Frontal cortex (tissue), 4 donors: ENCODE results near the gene MDP1. TPM values are rescaled to one million over a fixed set of nuclear protein-coding genes. Genes with fewer than 3 reads are reported as not detected.

Source experiments
- DNase-seq, 2 donors: peaks; one replicate each; pipeline ENCODE4 v3.0.0; 2012; ENCODE audit warnings: low spot score in 2 of 2
- FAIRE-seq: peaks from 2 replicates; lab custom pipeline; 2012; peaks lifted over from hg19 to GRCh38; lab: Jason Lieb, UNC
- total RNA-seq: library from RNA; depleted of rRNA; stranded (reverse); fragments of >200 nt; gene quantifications from one replicate; pipeline ENCODE4 v1.2.3, GENCODE V29; 2014
- donor health status: control.
- donor health status: control.
- donor health status: control.

The MDP1 gene
- total RNA-seq, 1 donor from 2014 or later, result 18.8 TPM

- FAIRE-seq, result no peak
- DNase-seq, result no peak
These were observed 30.8 kb downstream of the MDP1 start for GRCh38 chr14:24185026-24185425.

DNA sequence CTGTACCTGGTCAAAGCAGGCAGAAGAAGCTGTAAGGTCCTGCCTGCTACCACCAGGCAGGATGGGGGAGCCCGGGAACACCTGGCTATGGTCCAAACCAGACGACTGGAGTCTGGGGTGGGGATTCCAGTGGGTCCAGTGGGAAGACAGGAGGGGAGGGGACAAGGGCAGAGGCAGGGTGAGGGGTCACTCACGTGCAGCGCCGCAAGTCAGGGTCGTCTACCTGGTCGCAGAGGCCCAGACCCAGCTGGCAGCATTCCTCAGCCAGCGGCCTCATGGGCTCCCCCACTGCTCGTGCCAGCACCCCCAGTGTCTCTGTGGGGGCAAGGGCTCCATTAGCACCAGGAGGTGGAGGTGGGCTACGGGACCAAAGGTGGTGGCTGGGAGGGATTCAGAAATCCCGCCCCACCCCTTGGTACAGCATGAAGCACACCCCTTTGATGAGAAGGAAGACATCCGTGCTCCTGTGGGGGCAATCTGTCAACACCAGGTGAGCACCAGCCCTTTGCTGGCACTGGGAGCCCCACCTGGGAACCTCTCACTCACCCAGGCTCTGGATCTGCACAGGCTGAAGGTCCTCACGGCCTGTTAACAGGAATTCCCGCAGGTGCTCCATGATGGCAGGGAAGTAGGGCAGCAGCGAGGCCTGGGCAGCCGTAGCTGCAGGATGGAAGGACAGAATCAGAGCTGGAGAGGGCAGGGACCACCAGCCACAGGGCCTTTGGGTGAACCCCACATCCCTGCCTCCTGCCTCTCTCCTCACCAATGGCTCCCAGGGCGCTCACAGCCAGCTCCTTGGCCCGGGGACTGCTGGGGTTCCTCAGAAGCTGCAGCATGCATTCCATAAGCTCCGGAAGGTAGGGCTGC is 31.5 kb downstream of the MDP1 start:
- no peak for DNase-seq
- no peak for FAIRE-seq

DNA sequence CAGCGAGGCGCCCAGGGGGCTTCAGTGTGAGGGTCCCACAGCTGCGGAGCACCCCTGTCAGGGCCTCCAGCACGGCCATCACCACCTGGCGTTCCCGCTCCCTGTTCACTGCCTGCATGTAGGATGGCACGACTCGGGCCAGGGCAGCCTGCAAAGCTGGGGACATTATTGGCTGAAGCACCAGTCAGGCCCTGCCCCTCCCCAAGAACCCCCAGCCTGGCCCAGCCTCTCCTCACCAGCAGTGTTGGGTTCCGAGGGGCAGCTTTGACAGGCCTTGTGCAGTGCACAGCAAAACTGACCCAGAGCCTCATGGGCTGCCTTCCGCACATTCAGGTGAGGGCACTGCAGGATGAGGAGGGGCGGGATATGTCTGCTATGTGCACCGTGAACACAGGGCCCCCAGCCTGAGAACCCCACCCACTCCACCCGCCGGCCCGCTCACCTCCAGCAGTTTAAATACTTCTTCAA is 32.8 kb downstream of the MDP1 start:
- DNase-seq, result no peak
- no peak for FAIRE-seq

- no peak for FAIRE-seq
- no peak for DNase-seq
These were observed 33.6 kb downstream of the MDP1 start for GRCh38 chr14:24182110-24182882.

DNA sequence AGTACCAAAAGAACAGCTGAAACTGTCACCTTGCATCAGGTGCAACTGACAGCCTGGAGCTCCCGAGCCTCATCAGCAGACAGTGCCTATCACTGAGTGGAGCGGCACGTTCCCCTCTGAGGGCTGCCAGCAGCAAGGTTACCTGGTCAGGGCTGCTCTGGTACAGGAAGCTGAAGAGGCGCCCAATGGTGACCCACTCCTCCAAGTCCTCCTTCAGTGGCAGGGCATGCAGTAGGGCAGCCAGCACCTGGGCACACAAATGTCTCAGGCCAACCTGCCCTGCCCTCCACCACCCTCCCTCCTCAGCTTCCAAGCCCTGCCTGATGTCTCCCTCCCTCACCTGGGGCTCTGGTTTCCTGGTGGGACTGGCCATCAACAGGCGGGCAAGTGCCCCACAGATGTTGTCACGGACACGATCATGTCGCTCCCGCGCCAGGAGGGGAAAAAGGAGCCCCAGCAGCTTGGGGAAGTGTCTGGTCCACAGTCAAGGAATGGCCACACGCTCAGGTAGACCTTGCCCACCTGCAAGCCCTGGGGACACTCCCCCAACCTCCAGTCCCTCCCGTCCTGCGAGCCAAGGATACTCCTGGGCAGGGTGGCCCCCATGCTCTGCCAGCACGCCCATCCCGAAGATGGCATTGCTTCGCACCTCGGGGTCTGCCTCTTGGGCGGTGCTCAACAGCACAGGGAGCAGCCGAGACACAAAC is 34.3 kb downstream of the MDP1 start:
- no peak for DNase-seq
- no peak for FAIRE-seq

DNA sequence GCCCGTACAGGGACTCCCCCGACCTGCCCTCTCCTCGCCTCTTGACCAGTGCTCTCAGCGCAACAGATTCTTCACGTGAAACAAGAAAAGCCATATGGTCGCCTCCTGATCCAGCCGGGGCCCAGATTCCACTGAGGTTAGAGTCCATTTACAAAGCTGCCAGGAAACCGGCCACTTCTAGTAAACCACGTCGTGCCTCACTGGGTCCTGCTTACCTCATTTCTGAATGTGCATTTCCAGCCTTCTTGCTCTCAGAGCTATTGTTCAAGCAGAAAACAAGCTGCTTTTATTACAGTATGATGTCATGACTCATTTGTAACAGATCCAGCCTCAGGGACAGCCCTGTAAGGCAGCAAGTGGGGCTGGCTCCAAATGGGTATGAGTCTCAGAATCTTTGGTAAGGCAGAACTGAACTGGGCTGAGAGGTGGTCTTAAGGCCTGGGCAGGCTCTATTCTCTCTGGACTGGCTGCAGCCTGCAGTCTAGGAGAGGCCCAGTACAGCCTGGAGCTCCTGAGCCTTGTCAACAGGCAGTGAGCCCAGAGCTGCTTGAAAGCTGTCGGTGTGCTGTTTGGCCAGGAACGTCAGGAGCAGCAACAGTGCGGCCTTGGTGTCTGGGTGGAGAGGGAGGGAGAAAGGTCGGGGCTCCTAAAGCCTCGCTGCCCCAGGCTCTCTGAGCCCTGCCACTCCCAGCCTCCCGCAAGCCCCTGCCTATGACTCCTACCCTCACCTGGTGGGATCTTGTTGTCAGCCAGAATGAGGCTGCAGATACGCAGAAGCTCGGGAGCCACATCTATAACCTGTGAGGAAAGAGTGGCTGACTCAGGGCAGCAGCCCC is 35.7 kb downstream of the MDP1 start:
- no peak for FAIRE-seq

GRCh38 chr14:24179294-24179960 is 36.4 kb downstream of the MDP1 start:
- DNase-seq (no peak), FAIRE-seq (no peak)

More for the DNA sequence above, 35.7 kb downstream of the MDP1 start:
- DNase-seq, result peak in 1 of 2 donors; percentile 59

- DNase-seq, result no peak
- no peak for FAIRE-seq
These were observed 37.3 kb downstream of the MDP1 start for GRCh38 chr14:24178399-24179178.

GRCh38 chr14:24177891-24178290 is 38.0 kb downstream of the MDP1 start:
- DNase-seq (no peak), FAIRE-seq (no peak)

GRCh38 chr14:24177041-24177825 is 38.6 kb downstream of the MDP1 start:
- DNase-seq (no peak), FAIRE-seq (no peak)

GRCh38 chr14:24176599-24176998 is 39.3 kb downstream of the MDP1 start:
- no peak for FAIRE-seq
- no peak for DNase-seq

DNA sequence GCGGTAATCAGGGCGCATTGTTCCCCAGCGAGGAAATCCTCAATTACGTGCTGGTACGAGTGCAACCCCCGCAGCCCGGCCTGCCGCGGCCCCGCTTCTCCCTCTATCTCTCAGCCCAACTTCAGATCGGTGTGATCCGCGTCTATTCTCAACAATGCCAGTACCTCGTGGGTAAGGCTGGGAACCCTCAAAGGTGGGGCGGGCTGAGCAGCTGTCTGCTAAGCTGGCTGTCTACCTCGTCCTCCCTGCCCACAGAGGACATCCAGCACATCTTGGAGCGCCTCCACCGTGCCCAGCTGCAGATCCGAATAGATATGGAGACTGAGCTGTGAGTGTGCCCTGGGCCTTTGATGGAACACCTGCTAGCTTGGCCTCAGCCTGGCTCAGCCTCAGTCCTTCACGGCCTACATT is 43.0 kb downstream of the MDP1 start:
- no peak for FAIRE-seq
- DNase-seq, result no peak

GRCh38 chr14:24172261-24172860 is 43.5 kb downstream of the MDP1 start:
- no peak for FAIRE-seq
- DNase-seq, result no peak

DNA sequence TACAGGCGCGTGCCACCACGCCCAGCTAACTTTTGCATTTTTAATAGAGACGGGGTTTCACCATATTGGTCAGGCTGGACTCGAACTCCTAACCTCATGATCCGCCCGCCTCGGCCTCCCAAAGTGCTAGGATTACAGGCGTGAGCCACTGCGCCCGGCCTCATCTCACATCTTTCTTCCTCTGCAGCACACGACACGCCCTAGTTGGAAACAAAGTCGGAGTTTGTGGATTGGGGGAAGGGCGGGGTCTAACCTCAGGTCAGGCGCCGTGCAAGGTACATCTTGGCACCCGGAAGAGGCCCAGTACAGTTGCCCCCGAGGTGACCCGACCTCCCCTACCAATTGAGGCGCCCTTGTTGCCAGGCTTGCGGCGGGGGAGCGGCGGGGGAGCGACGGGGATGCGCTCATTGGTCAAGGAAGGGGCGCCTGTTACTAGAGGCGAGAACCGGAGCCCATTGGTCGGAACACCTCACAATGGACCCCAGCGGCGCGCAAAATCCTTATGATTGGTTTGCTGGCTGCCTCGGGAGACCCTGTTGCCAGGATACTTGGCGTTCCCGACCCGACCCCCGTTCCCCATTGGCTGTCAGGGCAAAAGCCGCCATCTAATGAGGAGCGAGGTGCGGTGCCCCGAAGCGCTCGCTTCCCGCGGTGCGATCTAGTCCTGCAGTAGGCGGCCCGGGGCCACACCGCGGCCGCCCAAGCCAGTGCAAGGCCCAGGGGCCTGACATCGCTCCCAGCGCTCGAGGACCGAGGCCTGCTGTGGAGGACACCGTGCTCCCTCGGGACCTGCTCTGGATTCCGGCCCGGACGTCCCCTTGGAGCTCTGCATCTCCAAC is 44.2 kb downstream of the MDP1 start, which contains the start of gene REC8:
Gene REC8 (plus strand): TSS at position 659 of the 839 bp plus-strand sequence. CDS start 473 bp downstream, outside the sequence.
- DNase-seq (peak; percentile 80 to 93), FAIRE-seq (no peak)

GRCh38 chr14:24167469-24168114 is 48.3 kb downstream of the MDP1 start:
- no peak for FAIRE-seq
- no peak for DNase-seq
